Fibroblast of villous mesenchyme (primary cell): ENCODE measurements around the gene KLF15. TPM values are rescaled to one million over a fixed set of nuclear protein-coding genes. Genes with fewer than 3 reads are reported as not detected.
"Not testable (repeated sequence)": the region's sequence is repeated elsewhere in the genome, so short reads cannot be mapped to it uniquely, and the experiment has no call there.

ENCODE experiments used
- DNase-seq: peaks from one replicate; pipeline ENCODE4 v3.0.0-alpha.2; 2010; ENCODE audit warnings: low read depth
- H3K4me3 ChIP-seq: 2 replicates; pipeline ENCODE4 v1.5.1; 2011; ENCODE audit warnings: low read depth, mild to moderate bottlenecking, low read length
- CTCF ChIP-seq: IDR thresholded peaks from 2 replicates; pipeline ENCODE4 v1.5.1; 2012; ENCODE audit warnings: low read depth, mild to moderate bottlenecking, low read length; ENCODE audit not compliant: insufficient read depth
- total RNA-seq: library from RNA; depleted of rRNA; stranded (reverse); fragments of >200 nt; gene quantifications from 2 replicates; pipeline ENCODE4 v1.2.3, GENCODE V29; 2012

The KLF15 gene
- total RNA-seq, 1 donor, result 0.43 TPM

DNA sequence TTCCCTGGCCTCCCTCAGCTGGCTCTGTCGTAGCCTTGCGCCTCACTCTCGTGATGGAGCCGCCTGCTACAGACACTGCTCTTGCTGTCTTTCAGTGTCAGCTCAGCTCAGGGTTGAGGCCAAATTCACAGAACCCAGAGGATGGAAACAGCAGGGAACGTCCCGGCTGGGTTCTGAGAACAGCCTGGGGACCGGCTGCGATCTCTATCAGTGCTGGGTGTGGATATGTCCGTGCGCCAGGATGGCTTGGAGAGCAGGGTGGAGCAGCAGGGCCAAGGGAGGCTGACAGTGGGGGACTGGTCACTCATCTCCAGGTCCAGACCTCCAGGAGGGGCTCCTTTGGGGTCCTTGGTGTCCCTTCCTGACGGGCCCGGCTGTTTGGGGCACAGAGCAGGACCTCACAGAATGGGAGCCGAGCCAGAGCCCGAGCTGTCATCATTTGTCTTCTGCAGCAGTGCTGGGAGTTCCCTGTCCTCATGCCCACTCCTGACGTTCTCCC, 18.4 kb downstream of the KLF15 start:
- no peak for TF ChIP-seq CTCF
- DNase-seq, result no peak
- H3K4me3 ChIP-seq, result no peak overlapping the region

DNA sequence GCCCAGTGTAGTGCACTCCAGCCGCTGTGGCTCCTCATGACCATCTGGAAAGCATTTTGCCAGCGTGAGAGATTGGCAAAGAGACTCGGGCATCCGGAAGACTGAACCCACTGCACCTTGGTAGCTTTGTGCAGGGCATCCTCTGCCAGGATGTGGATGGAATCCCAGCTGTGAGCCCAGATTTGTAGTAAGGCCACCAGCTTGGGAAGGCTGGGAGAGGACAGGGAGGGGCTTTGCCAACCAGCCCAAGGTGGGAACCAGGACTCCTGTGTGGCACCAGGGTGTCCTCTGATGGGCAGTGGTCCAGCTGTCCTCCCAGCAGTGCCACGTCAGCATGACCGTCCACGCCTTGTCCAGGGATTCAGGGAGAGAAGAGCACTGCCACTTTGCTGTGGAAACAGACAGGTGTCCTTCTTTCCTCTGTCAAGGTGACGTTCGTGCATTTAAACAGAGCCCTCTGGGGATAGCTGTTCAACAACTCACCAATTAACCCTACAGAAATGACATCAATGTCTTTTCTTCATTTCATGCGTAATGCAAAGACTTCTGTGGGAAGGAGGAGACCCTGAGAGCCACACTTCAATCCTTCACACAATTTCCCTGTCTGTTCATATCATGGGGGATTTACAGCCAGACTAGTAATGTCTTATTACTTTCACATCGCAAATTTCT, 19.1 kb downstream of the KLF15 start:
- no peak for DNase-seq
- no peak for TF ChIP-seq CTCF
- H3K4me3 ChIP-seq, result no peak overlapping the region

DNA sequence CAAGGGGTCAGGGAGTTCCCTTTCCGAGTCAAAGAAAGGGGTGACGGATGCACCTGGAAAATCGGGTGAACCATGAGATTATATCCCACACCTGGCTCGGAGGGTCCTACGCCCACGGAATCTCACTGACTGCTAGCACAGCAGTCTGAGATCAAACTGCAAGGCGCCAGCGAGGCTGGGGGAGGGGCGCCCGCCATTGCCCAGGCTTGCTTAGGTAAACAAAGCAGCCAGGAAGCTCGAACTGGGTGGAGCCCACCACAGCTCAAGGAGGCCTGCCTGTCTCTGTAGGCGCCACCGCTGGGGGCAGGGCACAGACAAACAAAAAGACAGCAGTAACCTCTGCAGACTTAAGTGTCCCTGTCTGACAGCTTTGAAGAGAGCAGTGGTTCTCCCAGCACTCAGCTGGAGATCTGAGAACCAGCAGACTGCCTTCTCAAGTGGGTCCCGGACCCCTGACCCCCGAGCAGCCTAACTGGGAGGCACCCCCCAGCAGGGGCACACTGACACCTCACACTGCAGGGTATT, 25.3 kb downstream of the KLF15 start:
- DNase-seq, H3K4me3 ChIP-seq: not testable (repeated sequence)

DNA sequence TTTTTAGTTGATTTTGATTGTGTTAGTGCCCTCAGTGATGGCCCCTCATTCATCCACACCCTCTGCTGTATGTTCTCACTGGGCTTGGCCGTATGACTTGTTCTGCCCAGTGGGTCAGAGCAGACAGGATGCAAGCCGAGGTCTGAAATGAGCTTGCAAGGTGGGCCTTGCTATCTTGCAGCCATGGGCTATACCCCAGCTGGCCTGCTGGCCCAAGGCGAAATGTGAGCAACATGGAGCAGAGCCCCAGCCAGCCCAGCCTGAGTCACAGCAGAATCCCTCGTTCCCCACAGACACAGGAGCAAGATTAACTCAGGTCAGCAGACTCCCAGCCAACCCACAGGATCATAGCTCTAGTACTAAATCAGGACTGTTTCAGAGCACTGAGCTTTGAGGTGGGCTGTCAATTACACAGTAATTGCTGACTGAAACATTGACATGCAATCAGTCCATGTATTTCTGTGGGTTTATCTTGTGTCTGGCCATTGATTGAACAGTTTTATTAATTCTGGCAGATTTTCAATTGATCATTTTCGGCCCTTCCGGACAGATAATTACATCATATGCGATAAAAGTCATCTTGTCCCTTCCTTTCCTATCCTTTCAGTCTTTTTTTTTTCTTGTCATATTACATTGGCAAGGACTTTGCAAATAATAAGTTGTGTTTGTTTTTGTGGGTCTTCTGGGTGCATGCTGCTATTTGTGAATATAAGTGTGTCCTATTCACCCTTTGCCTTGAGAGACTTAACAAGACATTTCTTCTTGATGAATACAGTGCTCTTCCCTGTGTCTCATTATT, 27.1 kb downstream of the KLF15 start:
- TF ChIP-seq CTCF, result no peak
- H3K4me3 ChIP-seq, result no peak overlapping the region
- no peak for DNase-seq

DNA sequence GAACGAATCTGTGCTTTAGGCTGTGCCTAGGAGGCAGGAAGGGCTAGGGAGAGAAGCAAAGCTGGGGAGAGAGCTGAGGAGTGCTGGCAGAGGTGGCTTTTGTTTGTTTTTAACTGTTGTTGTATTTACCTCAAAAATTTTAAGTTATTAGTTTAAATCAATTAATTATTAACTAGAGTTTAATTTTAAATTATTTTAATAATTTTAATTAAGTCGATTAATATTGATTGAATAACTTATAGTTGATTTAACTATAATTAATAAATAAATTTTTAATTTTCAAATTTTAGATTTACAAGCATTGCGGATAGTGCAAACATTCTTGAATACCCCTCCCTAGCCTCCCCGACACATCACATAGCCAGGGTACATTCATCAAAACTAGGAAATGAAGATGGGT, 30.6 kb downstream of the KLF15 start:
- DNase-seq, result no peak
- no peak overlapping the region for H3K4me3 ChIP-seq
- no peak for TF ChIP-seq CTCF

DNA sequence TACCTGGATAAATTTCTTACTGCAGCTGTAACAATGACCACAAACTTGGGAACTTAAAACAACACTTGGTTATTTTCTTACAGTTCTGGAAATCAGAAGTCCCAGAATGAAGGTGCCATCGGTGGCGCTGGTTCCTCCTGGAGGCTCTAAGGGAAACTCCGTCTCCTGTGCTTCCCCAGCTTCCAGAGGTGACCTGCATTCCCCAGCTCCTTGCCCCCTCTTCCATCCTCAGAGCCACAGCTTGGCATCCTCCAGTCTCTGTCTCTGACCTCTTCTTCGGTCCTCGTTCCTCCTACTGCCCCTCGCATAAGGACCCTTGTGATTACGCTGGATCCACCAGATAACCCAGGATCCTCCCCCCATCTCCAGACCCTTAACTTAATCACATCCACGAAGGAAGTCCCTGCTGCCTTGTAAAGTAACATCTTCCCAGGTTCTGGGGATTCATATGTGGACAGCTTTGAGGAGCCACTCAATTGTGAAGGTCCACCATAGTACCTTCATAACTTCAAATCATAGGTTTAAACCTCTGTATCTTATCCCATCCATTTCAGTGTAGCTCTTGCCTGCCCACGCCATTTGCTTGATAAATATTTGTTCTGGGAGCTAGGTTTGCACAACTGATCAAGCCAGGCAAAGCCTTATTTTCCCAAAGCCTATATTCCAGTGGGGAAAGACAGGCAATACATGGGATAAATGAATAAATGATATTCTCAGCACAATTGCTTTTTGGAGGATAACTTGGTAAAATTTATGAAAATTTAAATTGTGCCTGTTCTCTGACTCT, 34.8 kb downstream of the KLF15 start:
- H3K4me3 ChIP-seq, result no peak overlapping the region
- no peak for TF ChIP-seq CTCF
- no peak for DNase-seq

GRCh38 chr3:126321490-126321889, 35.7 kb downstream of the KLF15 start:
- DNase-seq, result no peak
- no peak for TF ChIP-seq CTCF

More at GRCh38 chr3:126321490-126321889, 35.7 kb downstream of the KLF15 start:
- H3K4me3 ChIP-seq, result no peak overlapping the region
